Neural progenitor cell (in vitro differentiated cells): Measurements from ENCODE around the gene GSDMA. TPM values are rescaled to one million over a fixed set of nuclear protein-coding genes. Genes with fewer than 3 reads are reported as not detected.
A peak's percentile ranks its signal among the peaks of the same experiment; 100 is the strongest.

Source experiments
- DNase-seq: peaks from one replicate; pipeline ENCODE4 v3.0.0-alpha.2; 2016; ENCODE audit warnings: low spot score
- H2AFZ ChIP-seq: fragments of 200-600 bp; sonication (generic); replicated peaks from 2 replicates; pipeline ENCODE4 v1.6.1; 2016; ENCODE audit warnings: antibody characterized with exemption
- H3F3A ChIP-seq: fragments of 200-600 bp; sonication (generic); 2 replicates; pipeline ENCODE4 v1.6.1; 2016; ENCODE audit warnings: antibody characterized with exemption, low read depth
- H3K27ac ChIP-seq: fragments of 200-600 bp; sonication (generic); 2 replicates; pipeline ENCODE4 v1.5.1; 2016; ENCODE audit warnings: mild to moderate bottlenecking
- H3K27me3 ChIP-seq: fragments of 200-600 bp; sonication (generic); 2 replicates; pipeline ENCODE4 v1.6.1; 2016; ENCODE audit warnings: mild to moderate bottlenecking, moderate library complexity
- H3K36me3 ChIP-seq: fragments of 200-600 bp; sonication (generic); 2 replicates; pipeline ENCODE4 v1.5.1; 2016
- H3K4me1 ChIP-seq: fragments of 200-600 bp; sonication (generic); 2 replicates; pipeline ENCODE4 v1.6.1; 2016; ENCODE audit warnings: mixed run types
- H3K4me2 ChIP-seq: fragments of 200-600 bp; sonication (generic); 2 replicates; pipeline ENCODE4 v1.6.1; 2016
- H3K4me3 ChIP-seq: fragments of 200-600 bp; sonication (generic); 2 replicates; pipeline ENCODE4 v1.5.1; 2016
- H3K79me2 ChIP-seq: fragments of 200-600 bp; sonication (generic); 2 replicates; pipeline ENCODE4 v1.6.1; 2016; ENCODE audit warnings: low read depth
- H3K9ac ChIP-seq: fragments of 200-600 bp; sonication (generic); 2 replicates; pipeline ENCODE4 v1.6.1; 2016
- H3K9me3 ChIP-seq: fragments of 200-600 bp; sonication (generic); 2 replicates; pipeline ENCODE4 v1.5.1; 2016; ENCODE audit warnings: low read depth
- H4K20me1 ChIP-seq: fragments of 200-600 bp; sonication (generic); 2 replicates; pipeline ENCODE4 v1.6.1; 2016; ENCODE audit warnings: low read depth
- H3K27ac Mint-ChIP-seq: 3 replicates; pipeline ENCODE4 v1.8.0; 2021; ENCODE audit warnings: mixed read lengths
- H3K27me3 Mint-ChIP-seq: 2 replicates; pipeline ENCODE4 v1.8.0; 2022; ENCODE audit warnings: low read depth, mild to moderate bottlenecking, inconsistent platforms, moderate library complexity, mixed read lengths; ENCODE audit not compliant: insufficient read depth
- H3K36me3 Mint-ChIP-seq: 3 replicates; pipeline ENCODE4 v1.8.0; 2021; ENCODE audit warnings: mixed read lengths
- H3K4me1 Mint-ChIP-seq: 3 replicates; pipeline ENCODE4 v1.8.0; 2021; ENCODE audit warnings: mixed read lengths
- H3K4me3 Mint-ChIP-seq: 3 replicates; pipeline ENCODE4 v1.8.0; 2021; ENCODE audit warnings: mild to moderate bottlenecking, moderate library complexity, mixed read lengths
- H3K9me3 Mint-ChIP-seq: 3 replicates; pipeline ENCODE4 v1.8.0; 2020; ENCODE audit warnings: mixed read lengths
- CTCF ChIP-seq: fragments of 200-600 bp; sonication (generic); IDR thresholded peaks from 2 replicates; pipeline ENCODE4 v1.5.1; 2017; ENCODE audit warnings: antibody characterized with exemption, mild to moderate bottlenecking
- EZH2 ChIP-seq: fragments of 200-600 bp; sonication (generic); IDR thresholded peaks from 2 replicates; pipeline ENCODE4 v1.6.1; 2017; ENCODE audit warnings: antibody characterized with exemption, mild to moderate bottlenecking, moderate library complexity
- EZH2phosphoT487 ChIP-seq: fragments of 200-600 bp; sonication (generic); IDR thresholded peaks from 2 replicates; pipeline ENCODE4 v1.6.1; 2017; ENCODE audit warnings: antibody characterized with exemption
- total RNA-seq: library from RNA; depleted of rRNA; stranded (reverse); fragments of >200 nt; gene quantifications from 2 replicates; pipeline ENCODE4 v1.2.3, GENCODE V29; 2015; ENCODE audit warnings: low replicate concordance

Gene GSDMA
- total RNA-seq, 1 donor from 2014 or later, result not detected

GRCh38 chr17:39968761-39969160 is 6.0 kb downstream of the GSDMA start:
- H3K4me1 ChIP-seq, result no peaks in the 10 kb centered on the region
- no peak overlapping the region for H3K27ac Mint-ChIP-seq

GRCh38 chr17:39969375-39969774 is 6.6 kb downstream of the GSDMA start:
- Histone ChIP-seq H3K9me3 (no peaks in the 10 kb centered on the region), H3F3A (no peaks in the 10 kb centered on the region), H3K4me1 (no peaks in the 10 kb centered on the region), H3K27me3 (peaks cover 28% of the 10 kb centered on the region), H3K4me3 (no peak overlapping the region), H3K36me3 (no peaks in the 10 kb centered on the region), H2AFZ (no peak overlapping the region), H4K20me1 (no peaks in the 10 kb centered on the region), H3K4me2 (no peak overlapping the region), H3K79me2 (no peaks in the 10 kb centered on the region), H3K27ac (no peak overlapping the region), H3K9ac (no peak overlapping the region)
- Mint-ChIP-seq H3K4me1 (peaks cover 3% of the 10 kb centered on the region), H3K27me3 (peaks cover 23% of the 10 kb centered on the region), H3K4me3 (no peak overlapping the region), H3K27ac (no peak overlapping the region), H3K9me3 (no peaks in the 10 kb centered on the region), H3K36me3 (no peaks in the 10 kb centered on the region)
- TF ChIP-seq CTCF, result no peak
- TF ChIP-seq EZH2phosphoT487, result no peak
- DNase-seq, result no peak

More at GRCh38 chr17:39968761-39969160, 6.0 kb downstream of the GSDMA start:
- no peaks in the 10 kb centered on the region for H3F3A ChIP-seq
- no peaks in the 10 kb centered on the region for H3K9me3 ChIP-seq
- Mint-ChIP-seq H3K9me3 (no peaks in the 10 kb centered on the region), H3K36me3 (no peaks in the 10 kb centered on the region), H3K27me3 (peaks cover 21% of the 10 kb centered on the region), H3K4me1 (peaks cover 3% of the 10 kb centered on the region), H3K4me3 (no peak overlapping the region)
- H3K4me3 ChIP-seq, result no peak overlapping the region
- no peak for TF ChIP-seq EZH2
- no peak overlapping the region for H3K9ac ChIP-seq
- no peak for DNase-seq
- no peaks in the 10 kb centered on the region for H3K36me3 ChIP-seq
- no peak overlapping the region for H3K4me2 ChIP-seq
- no peaks in the 10 kb centered on the region for H4K20me1 ChIP-seq
- no peaks in the 10 kb centered on the region for H3K79me2 ChIP-seq
- H2AFZ ChIP-seq, result no peak overlapping the region
- H3K27ac ChIP-seq, result no peak overlapping the region
- peaks cover 28% of the 10 kb centered on the region for H3K27me3 ChIP-seq

- H3K27me3 ChIP-seq, result peaks cover 28% of the 10 kb centered on the region
- H3K9me3 ChIP-seq, result no peaks in the 10 kb centered on the region
- H3K27me3 Mint-ChIP-seq, result peaks cover 22% of the 10 kb centered on the region
- H3K4me2 ChIP-seq, result no peak overlapping the region
- H3K9me3 Mint-ChIP-seq, result no peaks in the 10 kb centered on the region
- peaks cover 3% of the 10 kb centered on the region for H3K4me1 Mint-ChIP-seq
- H3K27ac Mint-ChIP-seq, result no peak overlapping the region
- H3K9ac ChIP-seq, result no peak overlapping the region
- H2AFZ ChIP-seq, result no peak overlapping the region
- H3K36me3 Mint-ChIP-seq, result no peaks in the 10 kb centered on the region
- no peak overlapping the region for H3K4me3 Mint-ChIP-seq
- H3K27ac ChIP-seq, result no peak overlapping the region
- no peaks in the 10 kb centered on the region for H3K4me1 ChIP-seq
- TF ChIP-seq CTCF (no peak), EZH2phosphoT487 (no peak), EZH2 (no peak)
- no peaks in the 10 kb centered on the region for H3K36me3 ChIP-seq
- H4K20me1 ChIP-seq, result no peaks in the 10 kb centered on the region
- DNase-seq, result no peak
- H3K79me2 ChIP-seq, result no peaks in the 10 kb centered on the region
- no peaks in the 10 kb centered on the region for H3F3A ChIP-seq
- H3K4me3 ChIP-seq, result no peak overlapping the region
Measured at GRCh38 chr17:39970157-39970692, 7.4 kb downstream of the GSDMA start.

- H3K9me3 Mint-ChIP-seq, result no peaks in the 10 kb centered on the region
- H3K4me1 Mint-ChIP-seq, result no peaks in the 10 kb centered on the region
- no peaks in the 10 kb centered on the region for H3K79me2 ChIP-seq
- peaks cover 3% of the 10 kb centered on the region for H3F3A ChIP-seq
- no peak overlapping the region for H3K27ac ChIP-seq
- H3K27me3 Mint-ChIP-seq, result peaks cover 19% of the 10 kb centered on the region
- no peak overlapping the region for H3K9ac ChIP-seq
- peak overlapping the region; percentile 13 for H3K4me3 Mint-ChIP-seq
- H3K4me2 ChIP-seq, result no peak overlapping the region
- TF ChIP-seq EZH2phosphoT487 (no peak), CTCF (no peak), EZH2 (no peak)
- H3K36me3 ChIP-seq, result no peaks in the 10 kb centered on the region
- no peak for DNase-seq
- H3K9me3 ChIP-seq, result no peaks in the 10 kb centered on the region
- no peaks in the 10 kb centered on the region for H3K36me3 Mint-ChIP-seq
- H4K20me1 ChIP-seq, result no peaks in the 10 kb centered on the region
- H3K4me3 ChIP-seq, result no peak overlapping the region
- H3K27ac Mint-ChIP-seq, result no peak overlapping the region
- H3K4me1 ChIP-seq, result no peaks in the 10 kb centered on the region
- H3K27me3 ChIP-seq, result peaks cover 28% of the 10 kb centered on the region
- H2AFZ ChIP-seq, result no peak overlapping the region
Measured at GRCh38 chr17:39971076-39971603, 8.3 kb downstream of the GSDMA start.
